ENCODE data around the gene FOXP1.

Gene FOXP1

GRCh38 chr3:70926835-70927234, 656.7 kb downstream of the FOXP1 start:
- no peak for ATAC-seq

GRCh38 chr3:70919661-70920060, 663.9 kb downstream of the FOXP1 start:
- ATAC-seq: no peak

GRCh38 chr3:70919091-70919490, 664.4 kb downstream of the FOXP1 start:
- no peak for ATAC-seq

GRCh38 chr3:70916375-70917055, 667.0 kb downstream of the FOXP1 start:
- ATAC-seq: no peak

- no peak for ATAC-seq
Observed at GRCh38 chr3:70914862-70915261, 668.7 kb downstream of the FOXP1 start.

GRCh38 chr3:70911719-70912118, 671.8 kb downstream of the FOXP1 start:
- no peak for ATAC-seq

GRCh38 chr3:70905491-70905890, 678.0 kb downstream of the FOXP1 start:
- no peak for ATAC-seq

All from activated CD4-positive, CD25-positive, alpha-beta regulatory T cell treated with anti-CD3 and anti-CD28 coated beads, Interleukin-2, amount 50 U/mL, for 24 hours (primary cell).